Stimulated activated CD8-positive, alpha-beta memory T cell treated with anti-CD3 and anti-CD28 coated beads, Interleukin-7, amount 100 ng/mL, for 48 hours (primary cell): ENCODE data around the gene ZNF638.
"Not testable (repeated sequence)": the region's sequence is repeated elsewhere in the genome, so short reads cannot be mapped to it uniquely, and the experiment has no call there.

Experiments
- DNase-seq, 2 donors: peaks; one replicate each; pipeline ENCODE4 v3.0.0-alpha.2; 2020; ENCODE audit warnings: low read depth in 1 of 2; ENCODE audit errors: extremely low read depth in 1 of 2

Gene ZNF638

GRCh38 chr2:71389384-71390072 lies 57.9 kb downstream of the ZNF638 start:
- no peak for DNase-seq

GRCh38 chr2:71393216-71393615 lies 61.6 kb downstream of the ZNF638 start:
- no peak for DNase-seq

- no peak for DNase-seq
Observed at GRCh38 chr2:71395471-71395870, 63.9 kb downstream of the ZNF638 start.

- no peak for DNase-seq
Observed at GRCh38 chr2:71402427-71402826, 70.8 kb downstream of the ZNF638 start.

DNA sequence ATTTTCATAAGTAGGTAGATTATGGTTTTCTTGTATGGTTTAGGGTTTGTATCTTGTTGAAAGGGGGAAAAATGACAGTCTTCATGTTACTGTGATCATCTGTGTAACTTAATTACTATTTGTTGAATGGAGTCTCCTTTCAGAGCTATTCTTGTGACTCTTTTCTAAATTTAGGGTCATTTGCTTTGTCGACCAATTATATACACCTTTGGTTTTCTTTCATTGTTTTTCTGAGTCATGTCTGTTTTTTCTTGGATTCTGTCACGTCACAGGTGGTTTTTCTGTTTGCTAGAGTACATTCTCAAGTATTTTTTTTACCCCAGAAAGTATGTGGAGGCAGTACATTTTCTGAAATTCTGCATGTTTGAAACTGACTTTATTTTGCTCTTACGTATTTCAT lies 78.0 kb downstream of the ZNF638 start:
- no peak for DNase-seq

- no peak for DNase-seq
Observed at GRCh38 chr2:71410696-71411095, 79.1 kb downstream of the ZNF638 start.

DNA sequence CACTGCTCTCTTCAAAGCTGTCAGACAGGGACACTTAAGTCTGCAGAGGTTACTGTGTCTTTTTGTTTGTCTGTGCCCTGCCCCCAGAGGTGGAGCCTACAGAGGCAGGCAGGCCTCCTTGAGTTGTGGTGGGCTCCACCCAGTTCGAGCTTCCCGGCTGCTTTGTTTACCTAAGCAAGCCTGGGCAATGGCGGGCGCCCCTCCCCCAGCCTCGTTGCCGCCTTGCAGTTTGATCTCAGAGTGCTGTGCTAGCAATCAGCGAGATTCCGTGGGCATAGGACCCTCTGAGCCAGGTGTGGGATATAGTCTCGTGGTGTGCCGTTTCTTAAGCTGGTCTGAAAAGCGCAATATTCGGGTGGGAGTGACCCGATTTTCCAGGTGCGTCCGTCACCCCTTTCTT lies 85.3 kb downstream of the ZNF638 start:
- not testable (repeated sequence) for DNase-seq

DNA sequence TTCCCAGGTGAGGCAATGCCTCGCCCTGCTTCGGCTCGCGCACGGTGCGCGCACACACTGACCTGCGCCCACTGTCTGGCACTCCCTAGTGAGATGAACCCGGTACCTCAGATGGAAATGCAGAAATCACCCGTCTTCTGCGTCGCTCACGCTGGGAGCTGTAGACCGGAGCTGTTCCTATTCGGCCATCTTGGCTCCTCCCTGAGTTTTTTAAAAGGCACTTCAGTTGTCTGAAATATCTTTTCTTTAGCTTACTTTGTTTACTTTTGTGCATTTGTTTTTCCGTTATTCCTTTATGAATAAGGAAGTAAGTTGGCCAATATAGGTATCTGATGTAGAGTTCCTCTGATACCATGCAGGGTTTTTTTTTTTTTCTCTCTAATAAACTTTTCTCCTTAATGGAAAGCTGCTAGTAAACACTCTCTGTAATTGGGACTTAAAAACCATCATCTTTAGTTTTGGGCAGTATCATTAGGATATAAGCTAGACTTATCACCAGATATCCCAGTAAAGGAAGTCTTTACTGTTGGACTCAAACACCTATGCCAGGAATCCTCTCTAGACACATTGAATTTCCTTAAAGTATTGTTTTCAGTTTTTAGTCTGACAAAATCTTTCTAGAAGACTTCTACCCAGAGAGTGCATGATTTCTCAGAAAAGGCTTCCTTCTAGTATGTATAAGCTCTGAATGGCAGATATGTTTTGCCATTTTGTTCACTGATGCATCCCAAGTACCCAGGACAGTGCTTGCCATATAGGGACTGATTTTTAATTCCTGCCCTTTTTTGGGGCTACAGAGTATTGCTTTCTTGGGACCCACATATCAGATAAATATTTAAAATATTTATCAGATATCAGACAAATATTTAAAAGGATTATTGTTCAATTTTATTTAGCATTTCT lies 86.0 kb downstream of the ZNF638 start:
- no peak for DNase-seq

- no peak for DNase-seq
Observed at GRCh38 chr2:71419145-71419544, 87.6 kb downstream of the ZNF638 start.

- DNase-seq: no peak
Observed at GRCh38 chr2:71419976-71420375, 88.4 kb downstream of the ZNF638 start.

DNA sequence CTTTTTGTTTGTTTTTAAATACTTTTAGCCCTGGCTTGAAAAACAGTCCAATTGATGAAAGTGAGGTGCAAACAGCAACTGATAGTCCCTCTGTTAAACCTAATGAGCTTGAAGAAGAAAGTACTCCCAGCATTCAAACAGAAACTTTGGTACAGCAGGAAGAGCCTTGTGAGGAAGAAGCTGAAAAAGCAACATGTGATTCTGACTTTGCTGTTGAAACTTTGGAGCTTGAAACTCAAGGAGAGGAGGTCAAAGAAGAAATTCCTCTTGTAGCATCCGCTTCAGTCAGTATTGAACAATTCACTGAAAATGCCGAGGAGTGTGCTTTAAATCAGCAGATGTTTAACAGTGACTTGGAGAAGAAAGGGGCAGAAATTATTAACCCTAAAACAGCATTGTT lies 91.2 kb downstream of the ZNF638 start:
- DNase-seq: no peak

DNA sequence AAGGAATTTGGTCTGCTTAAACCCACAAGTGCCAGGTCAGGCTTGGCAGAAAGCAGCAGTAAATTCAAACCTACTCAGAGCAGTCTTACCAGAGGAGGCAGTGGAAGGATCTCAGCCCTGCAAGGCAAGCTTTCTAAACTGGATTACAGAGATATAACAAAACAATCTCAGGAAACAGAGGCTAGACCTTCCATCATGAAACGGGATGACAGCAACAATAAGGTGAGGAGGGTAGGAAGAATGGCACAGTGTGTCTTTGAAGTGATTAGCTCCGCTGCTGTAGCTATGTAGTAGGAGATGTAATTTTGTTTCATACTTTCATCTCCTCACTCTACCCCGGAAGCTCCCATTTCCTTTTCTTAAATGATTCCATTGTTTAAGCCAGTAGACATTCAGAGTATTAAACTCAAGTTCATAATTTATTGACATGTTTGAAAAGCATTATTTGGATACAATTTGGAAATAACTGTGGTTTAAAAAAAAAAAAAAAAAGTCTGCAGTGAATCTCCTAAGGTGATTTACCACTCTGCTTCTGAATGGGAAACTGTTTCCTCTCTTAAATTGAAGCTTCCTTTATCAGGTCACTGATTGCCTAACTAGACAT lies 92.3 kb downstream of the ZNF638 start:
- DNase-seq: no peak

DNA sequence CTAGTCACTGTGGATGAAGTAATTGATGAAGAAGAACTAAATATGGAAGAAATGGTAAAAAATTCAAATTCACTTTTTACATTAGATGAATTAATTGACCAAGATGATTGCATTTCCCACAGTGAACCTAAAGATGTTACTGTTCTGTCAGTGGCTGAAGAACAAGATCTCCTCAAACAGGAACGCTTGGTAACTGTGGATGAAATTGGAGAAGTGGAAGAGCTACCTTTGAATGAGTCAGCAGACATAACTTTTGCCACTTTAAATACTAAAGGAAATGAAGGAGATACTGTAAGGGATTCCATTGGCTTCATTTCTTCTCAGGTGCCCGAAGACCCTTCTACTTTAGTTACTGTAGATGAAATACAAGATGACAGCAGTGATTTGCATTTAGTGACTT lies 95.1 kb downstream of the ZNF638 start:
- DNase-seq: no peak

DNA sequence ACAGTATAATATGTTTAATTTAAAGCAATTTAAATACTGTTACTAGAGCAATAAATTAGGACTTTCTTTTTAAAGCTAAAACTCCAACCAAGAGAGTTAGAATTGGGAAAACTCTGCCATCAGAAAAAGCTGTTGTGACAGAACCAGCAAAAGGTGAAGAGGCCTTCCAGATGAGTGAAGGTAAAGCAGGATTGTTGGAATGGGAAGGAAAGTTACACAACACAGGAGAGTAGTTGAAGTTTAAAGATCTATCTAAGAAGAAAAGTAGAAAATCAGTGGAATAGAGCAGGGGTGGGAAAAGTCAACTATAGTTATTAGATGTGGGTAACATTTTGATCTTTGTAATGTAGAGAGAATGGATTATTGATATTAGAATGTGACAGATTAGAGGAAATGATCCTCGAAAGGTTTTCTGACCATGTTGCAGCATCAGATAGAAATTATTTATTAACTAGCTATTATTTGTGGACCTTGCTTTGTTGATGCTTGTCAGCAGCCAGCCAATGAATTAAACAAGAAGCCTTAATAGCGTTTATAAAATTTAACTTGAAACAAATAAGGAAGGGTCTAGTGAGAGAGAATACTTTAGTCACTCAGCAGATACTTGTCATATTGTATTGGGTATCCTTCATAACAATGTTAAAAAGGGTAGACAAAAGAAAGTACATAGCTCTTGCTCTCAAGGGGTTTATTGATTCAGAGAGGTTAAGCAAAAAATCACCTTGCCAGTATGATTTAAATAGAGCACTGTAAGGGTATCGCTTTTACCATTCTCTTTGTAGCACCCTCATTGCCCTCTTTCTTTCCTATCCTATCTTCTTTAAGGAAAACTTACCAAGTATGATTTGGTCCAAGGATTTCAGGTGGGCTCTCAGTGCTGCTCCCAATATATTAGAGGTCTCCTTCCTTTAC lies 97.1 kb downstream of the ZNF638 start:
- DNase-seq: no peak

- not testable (repeated sequence) for DNase-seq
Observed at GRCh38 chr2:71445142-71445541, 113.6 kb downstream of the ZNF638 start.

GRCh38 chr2:71446505-71446904 lies 114.9 kb downstream of the ZNF638 start:
- DNase-seq: no peak

- DNase-seq: no peak
Observed at GRCh38 chr2:71449343-71449742, 117.8 kb downstream of the ZNF638 start.

- DNase-seq: no peak
Observed at GRCh38 chr2:71451705-71452104, 120.1 kb downstream of the ZNF638 start.

DNA sequence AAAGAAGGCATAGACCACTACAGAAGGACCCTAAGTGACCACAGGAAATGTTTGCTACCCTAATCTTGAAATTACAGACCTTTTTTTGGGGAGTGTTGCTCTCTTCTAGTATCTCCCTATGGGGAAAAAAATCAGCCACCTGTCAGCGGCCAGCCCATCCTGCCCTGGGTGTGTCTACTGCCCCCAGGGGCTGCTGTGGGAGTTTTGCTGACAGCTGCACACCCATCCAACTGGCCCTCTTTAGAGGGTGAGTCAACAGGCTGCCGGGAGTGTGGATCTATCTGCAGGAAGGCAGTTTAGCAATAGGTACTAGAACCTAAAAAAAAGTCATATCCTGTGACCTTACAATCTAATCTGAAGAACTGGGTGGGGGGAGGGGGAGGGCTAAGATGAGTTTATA lies 121.0 kb downstream of the ZNF638 start:
- DNase-seq: peak in 1 of 2 donors; percentile 21

GRCh38 chr2:71453404-71454220 lies 122.0 kb downstream of the ZNF638 start, which contains the start of gene DYSF:
DYSF (plus strand) TSS chr2:71453561.
- no peak for DNase-seq
